NT2/D1 (cell line): ENCODE results near the gene DUSP2.

ENCODE experiments used
- YY1 ChIP-seq: IDR thresholded peaks from 2 replicates; pipeline ENCODE4 v1.6.1; 2011; ENCODE audit not compliant: insufficient read length, insufficient read depth
- ZNF274 ChIP-seq: IDR thresholded peaks from 2 replicates; pipeline ENCODE4 v1.6.1; 2011; ENCODE audit warnings: mild to moderate bottlenecking, low read depth, low read length

DNA sequence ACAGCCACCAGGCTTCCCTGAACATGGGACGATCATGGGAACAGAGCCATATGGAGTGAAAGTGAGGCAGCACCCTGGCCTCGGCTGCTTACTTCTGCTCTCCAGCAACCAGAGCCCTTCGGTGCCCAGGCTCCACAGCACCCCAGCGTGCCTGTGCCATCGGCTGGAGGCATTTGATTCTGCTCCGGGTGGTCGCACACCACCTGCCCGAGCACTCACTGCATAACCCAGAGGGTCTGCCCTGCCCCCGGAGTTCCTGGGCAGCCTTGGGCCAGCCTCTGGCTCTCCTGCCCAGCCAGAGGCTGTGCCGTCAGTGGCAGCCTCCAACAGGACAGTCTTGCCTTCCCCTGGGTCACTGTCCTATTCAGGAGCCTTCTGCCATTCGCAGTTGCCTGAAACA, 10.8 kb downstream of the DUSP2 start:
- no peak for TF ChIP-seq ZNF274
- TF ChIP-seq YY1 = no peak
